ENCODE measurements around the gene RIPOR3.
"Not testable (repeated sequence)": the region's sequence is repeated elsewhere in the genome, so short reads cannot be mapped to it uniquely, and the experiment has no call there.

RIPOR3 gene

GRCh38 chr20:50680105-50680960, 11.0 kb downstream of the RIPOR3 start:
- DNase-seq: no peak

- DNase-seq: no peak
Observed at GRCh38 chr20:50679753-50680104, 11.6 kb downstream of the RIPOR3 start.

- peak in 1 of 2 experiments; percentile 30 for DNase-seq
Observed at GRCh38 chr20:50678169-50678898, 13.0 kb downstream of the RIPOR3 start.

GRCh38 chr20:50676858-50677257, 14.5 kb downstream of the RIPOR3 start:
- DNase-seq: no peak

- not testable (repeated sequence) for DNase-seq
Observed at GRCh38 chr20:50676377-50676731, 15.0 kb downstream of the RIPOR3 start.

GRCh38 chr20:50675671-50676376, 15.5 kb downstream of the RIPOR3 start:
- DNase-seq: no peak

GRCh38 chr20:50674138-50674825, 17.1 kb downstream of the RIPOR3 start:
- DNase-seq: no peak

- no peak for DNase-seq
Observed at GRCh38 chr20:50673466-50674137, 17.7 kb downstream of the RIPOR3 start.

GRCh38 chr20:50673146-50673465, 18.2 kb downstream of the RIPOR3 start:
- DNase-seq: no peak

- DNase-seq: no peak
Observed at GRCh38 chr20:50672400-50673145, 18.8 kb downstream of the RIPOR3 start.

GRCh38 chr20:50671626-50672025, 19.7 kb downstream of the RIPOR3 start:
- no peak for DNase-seq

GRCh38 chr20:50671010-50671409, 20.3 kb downstream of the RIPOR3 start:
- not testable (repeated sequence) for DNase-seq

- DNase-seq: peak in 1 of 2 experiments; percentile 19
Observed at GRCh38 chr20:50670126-50670862, 21.0 kb downstream of the RIPOR3 start.

- no peak for DNase-seq
Observed at GRCh38 chr20:50668798-50669197, 22.5 kb downstream of the RIPOR3 start.

GRCh38 chr20:50668326-50668725, 23.0 kb downstream of the RIPOR3 start:
- no peak for DNase-seq

- no peak for DNase-seq
Observed at GRCh38 chr20:50666709-50667298, 24.5 kb downstream of the RIPOR3 start.

GRCh38 chr20:50664254-50664653, 27.1 kb downstream of the RIPOR3 start:
- no peak for DNase-seq

- peak; percentile 25 to 70 for DNase-seq
Observed at GRCh38 chr20:50663095-50663821, 28.1 kb downstream of the RIPOR3 start.

- no peak for DNase-seq
Observed at GRCh38 chr20:50659975-50660670, 31.2 kb downstream of the RIPOR3 start.
